HEK293T (cell line): ENCODE measurements around the gene ZNF718.

ENCODE experiments used
- BHLHE40 ChIP-seq: fragments of 450-650 bp; IDR thresholded peaks from 2 replicates; pipeline ENCODE4 v1.6.1; 2016; ENCODE audit warnings: mild to moderate bottlenecking, moderate library complexity, borderline replicate concordance
- CTBP1 ChIP-seq: fragments of 450-650 bp; IDR thresholded peaks from 2 replicates; pipeline ENCODE4 v1.6.1; 2016; ENCODE audit warnings: borderline replicate concordance
- FOXM1 ChIP-seq: fragments of 450-650 bp; IDR thresholded peaks from 2 replicates; pipeline ENCODE4 v1.6.1; 2017; ENCODE audit warnings: mild to moderate bottlenecking, borderline replicate concordance
- HDGF ChIP-seq: fragments of 450-650 bp; IDR thresholded peaks from 2 replicates; pipeline ENCODE4 v1.6.1; 2017; ENCODE audit warnings: antibody characterized with exemption, borderline replicate concordance
- SP1 ChIP-seq: fragments of 450-650 bp; IDR thresholded peaks from 2 replicates; pipeline ENCODE4 v1.6.1; 2017

- no peak for TF ChIP-seq CTBP1
- TF ChIP-seq BHLHE40: no peak
- TF ChIP-seq HDGF: no peak
- TF ChIP-seq FOXM1: no peak
- TF ChIP-seq SP1: no peak
These were observed 930 bp downstream of the ZNF718 start for GRCh38 chr4:125091-125771.
